LNCaP clone FGC (cell line): Measurements from ENCODE around the gene FDX2.
"Not testable (repeated sequence)": the region's sequence is repeated elsewhere in the genome, so short reads cannot be mapped to it uniquely, and the experiment has no call there.

Source experiments
- DNase-seq: peaks from one replicate; pipeline ENCODE4 v3.0.0-alpha.2; 2011; ENCODE audit warnings: low read depth
- H3K4me3 ChIP-seq: 2 replicates; pipeline ENCODE4 v1.5.1; 2011; ENCODE audit warnings: mild to moderate bottlenecking, low read depth, low read length, control low read depth
- CTCF ChIP-seq: IDR thresholded peaks from 2 replicates; pipeline ENCODE4 v1.5.1; 2012; ENCODE audit warnings: mild to moderate bottlenecking; ENCODE audit not compliant: control insufficient read depth, insufficient read depth; ENCODE audit errors: extremely low read depth

The FDX2 gene

DNA sequence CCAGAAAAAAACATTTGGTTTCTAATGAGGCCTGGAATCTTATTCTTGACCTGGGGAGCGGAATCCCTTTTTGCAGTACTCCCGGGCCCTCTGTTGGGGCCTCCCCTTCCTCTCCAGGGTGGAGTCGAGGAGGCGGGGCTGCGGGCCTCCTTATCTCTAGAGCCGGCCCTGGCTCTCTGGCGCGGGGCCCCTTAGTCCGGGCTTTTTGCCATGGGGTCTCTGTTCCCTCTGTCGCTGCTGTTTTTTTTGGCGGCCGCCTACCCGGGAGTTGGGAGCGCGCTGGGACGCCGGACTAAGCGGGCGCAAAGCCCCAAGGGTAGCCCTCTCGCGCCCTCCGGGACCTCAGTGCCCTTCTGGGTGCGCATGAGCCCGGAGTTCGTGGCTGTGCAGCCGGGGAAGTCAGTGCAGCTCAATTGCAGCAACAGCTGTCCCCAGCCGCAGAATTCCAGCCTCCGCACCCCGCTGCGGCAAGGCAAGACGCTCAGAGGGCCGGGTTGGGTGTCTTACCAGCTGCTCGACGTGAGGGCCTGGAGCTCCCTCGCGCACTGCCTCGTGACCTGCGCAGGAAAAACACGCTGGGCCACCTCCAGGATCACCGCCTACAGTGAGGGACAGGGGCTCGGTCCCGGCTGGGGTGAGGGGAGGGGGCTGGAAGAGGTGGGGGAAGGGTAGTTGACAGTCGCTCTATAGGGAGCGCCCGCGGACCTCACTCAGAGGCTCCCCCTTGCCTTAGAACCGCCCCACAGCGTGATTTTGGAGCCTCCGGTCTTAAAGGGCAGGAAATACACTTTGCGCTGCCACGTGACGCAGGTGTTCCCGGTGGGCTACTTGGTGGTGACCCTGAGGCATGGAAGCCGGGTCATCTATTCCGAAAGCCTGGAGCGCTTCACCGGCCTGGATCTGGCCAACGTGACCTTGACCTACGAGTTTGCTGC, 28.7 kb downstream of the FDX2 start, which contains the start of gene ICAM4:
Gene ICAM4, plus strand, starts transcription at position 153 of the 935 bp plus-strand sequence. Its CDS starts 58 bp downstream, at position 211.
- DNase-seq, result no peak
- TF ChIP-seq CTCF, result no peak
- H3K4me3 ChIP-seq, result no peak within 1 kb of the TSS

DNA sequence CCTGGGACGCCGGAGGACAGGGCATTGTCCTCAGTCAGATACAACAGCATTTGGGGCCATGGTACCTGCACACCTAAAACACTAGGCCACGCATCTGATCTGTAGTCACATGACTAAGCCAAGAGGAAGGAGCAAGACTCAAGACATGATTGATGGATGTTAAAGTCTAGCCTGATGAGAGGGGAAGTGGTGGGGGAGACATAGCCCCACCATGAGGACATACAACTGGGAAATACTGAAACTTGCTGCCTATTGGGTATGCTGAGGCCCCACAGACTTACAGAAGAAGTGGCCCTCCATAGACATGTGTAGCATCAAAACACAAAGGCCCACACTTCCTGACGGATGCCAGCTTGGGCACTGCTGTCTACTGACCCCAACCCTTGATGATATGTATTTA, 30.4 kb downstream of the FDX2 start:
- no peak for DNase-seq
- no peak for TF ChIP-seq CTCF

DNA sequence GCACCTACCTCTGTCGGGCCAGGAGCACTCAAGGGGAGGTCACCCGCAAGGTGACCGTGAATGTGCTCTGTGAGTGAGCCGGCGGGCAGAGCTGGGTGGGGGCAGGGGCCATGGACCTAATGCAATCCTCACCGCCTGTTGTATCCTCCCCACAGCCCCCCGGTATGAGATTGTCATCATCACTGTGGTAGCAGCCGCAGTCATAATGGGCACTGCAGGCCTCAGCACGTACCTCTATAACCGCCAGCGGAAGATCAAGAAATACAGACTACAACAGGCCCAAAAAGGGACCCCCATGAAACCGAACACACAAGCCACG, 30.9 kb downstream of the FDX2 start:
- no peak overlapping the region for H3K4me3 ChIP-seq
- DNase-seq, result no peak
- TF ChIP-seq CTCF, result no peak

More for the DNA sequence above, 30.4 kb downstream of the FDX2 start:
- no peak overlapping the region for H3K4me3 ChIP-seq

DNA sequence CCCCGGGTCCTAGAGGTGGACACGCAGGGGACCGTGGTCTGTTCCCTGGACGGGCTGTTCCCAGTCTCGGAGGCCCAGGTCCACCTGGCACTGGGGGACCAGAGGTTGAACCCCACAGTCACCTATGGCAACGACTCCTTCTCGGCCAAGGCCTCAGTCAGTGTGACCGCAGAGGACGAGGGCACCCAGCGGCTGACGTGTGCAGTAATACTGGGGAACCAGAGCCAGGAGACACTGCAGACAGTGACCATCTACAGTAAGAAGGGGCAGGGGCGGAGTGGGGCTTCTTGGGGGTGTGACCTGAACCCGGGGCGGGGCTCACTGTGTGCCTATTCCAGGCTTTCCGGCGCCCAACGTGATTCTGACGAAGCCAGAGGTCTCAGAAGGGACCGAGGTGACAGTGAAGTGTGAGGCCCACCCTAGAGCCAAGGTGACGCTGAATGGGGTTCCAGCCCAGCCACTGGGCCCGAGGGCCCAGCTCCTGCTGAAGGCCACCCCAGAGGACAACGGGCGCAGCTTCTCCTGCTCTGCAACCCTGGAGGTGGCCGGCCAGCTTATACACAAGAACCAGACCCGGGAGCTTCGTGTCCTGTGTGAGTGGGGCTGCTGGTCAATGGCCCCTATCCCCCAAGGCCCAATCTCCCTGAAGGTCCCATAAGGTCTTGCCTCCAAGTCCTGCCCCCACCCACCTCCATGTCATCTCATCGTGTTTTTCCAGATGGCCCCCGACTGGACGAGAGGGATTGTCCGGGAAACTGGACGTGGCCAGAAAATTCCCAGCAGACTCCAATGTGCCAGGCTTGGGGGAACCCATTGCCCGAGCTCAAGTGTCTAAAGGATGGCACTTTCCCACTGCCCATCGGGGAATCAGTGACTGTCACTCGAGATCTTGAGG, 31.5 kb downstream of the FDX2 start:
- no peak overlapping the region for H3K4me3 ChIP-seq
- no peak for DNase-seq
- TF ChIP-seq CTCF, result no peak

GRCh38 chr19:10283301-10284064, 32.3 kb downstream of the FDX2 start:
- no peak for TF ChIP-seq CTCF
- H3K4me3 ChIP-seq, result no peak overlapping the region
- DNase-seq, result no peak

DNA sequence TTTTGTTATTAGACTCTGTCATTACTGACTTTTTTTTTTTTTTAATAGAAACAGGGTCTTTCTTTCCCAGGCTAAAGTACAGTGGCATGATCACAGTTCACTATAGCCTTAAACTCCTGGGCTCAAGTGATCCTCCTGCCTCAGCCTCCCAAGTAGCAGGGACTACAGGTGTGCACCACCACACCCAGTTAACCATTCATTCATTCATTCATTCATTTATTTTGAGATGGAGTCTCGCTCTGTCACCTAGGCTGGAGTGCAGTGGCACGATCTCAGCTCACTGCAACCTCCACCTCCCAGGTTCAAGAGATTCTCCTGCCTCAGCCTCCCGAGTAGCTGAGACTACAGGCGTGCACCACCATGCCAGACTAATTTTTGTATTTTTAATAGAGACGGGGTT, 33.8 kb downstream of the FDX2 start:
- not testable (repeated sequence) for DNase-seq, H3K4me3 ChIP-seq
